H1 (cell line): ENCODE measurements around the gene CBFB. TPM values are rescaled to one million over a fixed set of nuclear protein-coding genes. Genes with fewer than 3 reads are reported as not detected.

ENCODE experiments used
- CEBPB ChIP-seq: IDR thresholded peaks from 2 replicates; pipeline ENCODE4 v1.6.1; 2012; ENCODE audit warnings: low read depth, low read length
- CHD1 ChIP-seq: IDR thresholded peaks from 2 replicates; pipeline ENCODE4 v1.6.1; 2012; ENCODE audit warnings: low read depth, low read length, improper control_type of control experiment
- CHD7 ChIP-seq: fragments of 300-600 bp; sonication (generic); IDR thresholded peaks from 2 replicates; pipeline ENCODE4 v1.7.1; 2012; ENCODE audit warnings: low read length, moderate library complexity, mild to moderate bottlenecking, inconsistent platforms; ENCODE audit not compliant: insufficient replicate concordance
- EZH2 ChIP-seq: fragments of 200-600 bp; sonication (generic); IDR thresholded peaks from 2 replicates; pipeline ENCODE4 v1.7.1; 2012; ENCODE audit warnings: low read depth, mild to moderate bottlenecking, moderate library complexity, low read length, inconsistent platforms; ENCODE audit not compliant: severe bottlenecking
- KDM1A ChIP-seq: fragments of 200-600, 300-600 bp; sonication (generic); IDR thresholded peaks from 2 replicates; pipeline ENCODE4 v1.7.1; 2016; ENCODE audit warnings: mild to moderate bottlenecking, low read length, borderline replicate concordance
- SP1 ChIP-seq: IDR thresholded peaks from 2 replicates; pipeline ENCODE4 v1.6.1; 2011; ENCODE audit warnings: low read depth, low read length
- TEAD4 ChIP-seq: IDR thresholded peaks from 2 replicates; pipeline ENCODE4 v1.6.1; 2012; ENCODE audit warnings: low read depth, low read length, inconsistent platforms, mixed read lengths
- polyA plus RNA-seq, 7 experiments: library from polyadenylated mRNA; depleted of rRNA in 3 of 7; stranded (reverse) in 5 of 7; unstranded in 2 of 7; fragments of >200 nt in 5 of 7; fragments of 200-250 nt in 2 of 7; gene quantifications; 1 replicate in 5 of 7; 2 replicates in 1 of 7; 4 replicates in 1 of 7; pipeline versions ENCODE4 v1.2.1 to v1.2.3, GENCODE V29; 2011 to 2013; ENCODE audit warnings: missing spikeins in 2 of 7, mixed read lengths in 2 of 7
- total RNA-seq: library from RNA; stranded (reverse); fragmentation: NEBNext Ultra II Directional; extraction: Animal tissue kit (Norgen Biotek cat#: 25700); gene quantifications from 2 replicates; pipeline ENCODE4 v1.2.1, GENCODE V29; 2021

Gene CBFB
- total and polyA plus RNA-seq, 2 of the 8 experiments (the other 6 are each of a cell fraction or from before 2014, with no cell fraction given): 11.5 to 31.6 TPM

GRCh38 chr16:67021321-67021720 lies 7.6 kb upstream of the CBFB start (continued):
- TF ChIP-seq CHD7 (no peak), CHD1 (no peak), SP1 (no peak), TEAD4 (no peak), EZH2 (no peak), CEBPB (no peak), KDM1A (no peak)
